ENCODE measurements around the gene RPTOR.

Gene RPTOR

DNA sequence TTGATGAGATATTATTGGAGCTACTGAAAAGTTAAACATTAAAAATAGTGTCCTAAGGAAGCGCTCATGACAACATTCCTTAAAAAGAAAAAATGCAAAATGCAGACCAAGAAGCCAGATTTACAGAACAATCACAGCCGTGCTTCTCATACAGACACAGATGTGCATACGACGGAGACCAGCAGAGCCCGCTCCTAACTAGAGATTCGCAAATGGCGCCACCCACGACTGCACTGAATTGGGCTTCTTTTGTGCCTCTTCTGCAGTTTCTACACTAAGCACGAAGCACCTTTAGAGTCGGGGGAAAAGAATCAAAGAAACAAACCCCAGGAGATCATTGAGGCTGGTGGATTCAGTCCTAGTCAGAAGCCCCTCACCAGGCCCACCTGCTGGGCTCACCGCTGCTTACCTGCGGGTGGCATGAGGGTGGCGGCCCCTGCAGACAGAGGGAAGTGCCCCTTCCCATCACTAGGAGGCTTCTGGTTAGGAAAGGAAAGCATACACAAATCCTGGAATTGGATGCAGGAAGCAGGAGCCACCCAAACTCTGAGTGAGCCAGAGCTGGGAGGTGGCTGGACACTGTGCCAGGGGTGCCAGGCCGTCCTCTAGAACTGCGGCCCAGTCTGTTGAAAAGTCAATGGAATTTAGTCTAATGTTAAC is 382.1 kb downstream of the RPTOR start:
- Histone ChIP-seq H3K27ac (ENCODE audit: low read depth, low read length) (no peak overlapping the region), H3K4me1 (ENCODE audit: control insufficient read depth, insufficient read depth, low read length) (no peaks in the 10 kb centered on the region), H3K27me3 (ENCODE audit: control insufficient read depth, insufficient read depth, low read length) (no peaks in the 10 kb centered on the region), H3K36me3 (ENCODE audit: control insufficient read depth, insufficient read depth, low read length) (peaks cover 3% of the 10 kb centered on the region), H3K4me3 (ENCODE audit: low read length) (no peak overlapping the region), H3K9ac (ENCODE audit: low read length) (no peak overlapping the region)

GRCh38 chr17:80927791-80928216 is 383.2 kb downstream of the RPTOR start:
- no peaks in the 10 kb centered on the region for H3K4me1 ChIP-seq (ENCODE audit: control insufficient read depth, insufficient read depth, low read length)
- H3K36me3 ChIP-seq (ENCODE audit: control insufficient read depth, insufficient read depth, low read length): peaks cover 3% of the 10 kb centered on the region
- no peak overlapping the region for H3K4me3 ChIP-seq (ENCODE audit: low read length)
- no peak overlapping the region for H3K27ac ChIP-seq (ENCODE audit: low read depth, low read length)
- H3K9ac ChIP-seq (ENCODE audit: low read length): no peak overlapping the region
- H3K27me3 ChIP-seq (ENCODE audit: control insufficient read depth, insufficient read depth, low read length): no peaks in the 10 kb centered on the region

DNA sequence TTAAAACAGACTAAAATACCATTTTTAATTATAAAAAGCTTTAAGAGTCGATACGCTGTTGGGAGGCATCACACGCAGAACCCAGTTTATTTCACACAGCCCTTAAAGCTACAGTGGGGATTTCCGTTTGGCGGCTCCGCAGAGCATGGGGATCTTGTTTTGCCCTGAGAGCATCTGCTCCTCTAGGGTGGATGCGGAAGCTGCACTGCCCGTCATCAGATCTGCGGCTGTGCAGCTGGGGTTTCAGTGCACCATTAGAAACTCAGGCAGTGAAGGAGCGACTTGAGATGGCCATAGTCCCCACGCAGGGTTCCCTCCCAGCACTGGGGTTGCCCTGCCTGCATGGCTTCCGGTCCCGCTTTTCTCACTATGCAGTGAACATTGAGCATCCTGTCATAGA is 384.8 kb downstream of the RPTOR start:
- no peaks in the 10 kb centered on the region for H3K36me3 ChIP-seq (ENCODE audit: control insufficient read depth, insufficient read depth, low read length)
- H3K4me3 ChIP-seq (ENCODE audit: low read length): no peak overlapping the region
- no peaks in the 10 kb centered on the region for H3K4me1 ChIP-seq (ENCODE audit: control insufficient read depth, insufficient read depth, low read length)
- no peaks in the 10 kb centered on the region for H3K27me3 ChIP-seq (ENCODE audit: control insufficient read depth, insufficient read depth, low read length)
- no peak overlapping the region for H3K27ac ChIP-seq (ENCODE audit: low read depth, low read length)
- no peak overlapping the region for H3K9ac ChIP-seq (ENCODE audit: low read length)

DNA sequence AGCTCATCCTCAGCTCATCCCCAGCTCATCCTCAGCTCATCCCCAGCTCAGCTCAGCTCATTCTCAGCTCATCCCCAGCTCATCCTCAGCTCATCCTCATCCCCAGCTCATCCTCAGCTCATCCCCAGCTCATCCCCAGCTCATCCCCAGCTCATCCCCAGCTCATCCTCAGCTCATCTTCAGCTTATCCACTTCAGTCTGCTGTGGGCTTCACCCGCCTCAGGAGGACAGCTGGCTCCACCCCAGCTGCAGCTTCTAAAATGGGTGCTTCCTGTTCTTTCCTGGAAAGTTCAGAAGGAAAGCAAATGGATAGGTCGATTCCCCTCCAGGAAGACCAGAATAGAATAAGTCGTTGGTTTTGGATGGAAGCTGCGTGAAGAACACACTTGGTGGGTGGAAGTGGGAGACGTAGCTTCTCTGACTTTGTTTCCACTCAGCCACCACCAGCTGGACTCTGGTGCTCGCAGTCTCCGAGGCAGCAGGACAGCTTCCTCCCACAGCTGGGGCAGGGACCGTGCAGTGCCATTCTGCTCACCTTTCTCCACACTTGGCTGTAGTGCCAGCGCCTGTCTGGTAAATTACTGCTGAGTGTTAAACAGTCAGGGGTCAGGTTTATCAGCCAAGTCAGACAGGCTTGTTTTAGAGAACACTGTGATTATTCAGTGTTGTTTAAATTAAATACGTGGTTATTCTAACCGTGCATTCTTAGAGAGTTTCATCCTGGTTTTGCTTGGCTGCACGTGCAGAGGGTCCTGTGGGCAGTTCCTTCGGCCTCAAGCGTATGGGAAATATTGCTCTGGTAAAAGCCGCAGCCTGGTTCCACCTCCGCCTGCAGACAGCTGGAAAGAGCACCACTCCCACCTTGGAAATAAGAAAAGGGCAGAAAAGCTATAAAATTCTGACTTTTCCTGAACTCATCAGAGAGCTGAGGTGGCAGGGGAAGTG is 386.0 kb downstream of the RPTOR start:
- Histone ChIP-seq H3K9ac (ENCODE audit: low read length) (no peak overlapping the region), H3K36me3 (ENCODE audit: control insufficient read depth, insufficient read depth, low read length) (no peaks in the 10 kb centered on the region), H3K4me3 (ENCODE audit: low read length) (no peak overlapping the region)

GRCh38 chr17:80931421-80932265 is 387.0 kb downstream of the RPTOR start:
- Histone ChIP-seq H3K4me3 (ENCODE audit: low read length) (no peak overlapping the region), H3K9ac (ENCODE audit: low read length) (no peak overlapping the region), H3K27me3 (ENCODE audit: control insufficient read depth, insufficient read depth, low read length) (no peaks in the 10 kb centered on the region), H3K27ac (ENCODE audit: low read depth, low read length) (no peak overlapping the region), H3K4me1 (ENCODE audit: control insufficient read depth, insufficient read depth, low read length) (no peaks in the 10 kb centered on the region), H3K36me3 (ENCODE audit: control insufficient read depth, insufficient read depth, low read length) (no peaks in the 10 kb centered on the region)

More for the DNA sequence above, 386.0 kb downstream of the RPTOR start:
- Histone ChIP-seq H3K27me3 (ENCODE audit: control insufficient read depth, insufficient read depth, low read length) (no peaks in the 10 kb centered on the region), H3K4me1 (ENCODE audit: control insufficient read depth, insufficient read depth, low read length) (no peaks in the 10 kb centered on the region), H3K27ac (ENCODE audit: low read depth, low read length) (no peak overlapping the region)

- no peaks in the 10 kb centered on the region for H3K27me3 ChIP-seq (ENCODE audit: control insufficient read depth, insufficient read depth, low read length)
- H3K27ac ChIP-seq (ENCODE audit: low read depth, low read length): no peak overlapping the region
- no peak overlapping the region for H3K9ac ChIP-seq (ENCODE audit: low read length)
- H3K36me3 ChIP-seq (ENCODE audit: control insufficient read depth, insufficient read depth, low read length): no peaks in the 10 kb centered on the region
- H3K4me3 ChIP-seq (ENCODE audit: low read length): no peak overlapping the region
- no peaks in the 10 kb centered on the region for H3K4me1 ChIP-seq (ENCODE audit: control insufficient read depth, insufficient read depth, low read length)
Measured at GRCh38 chr17:80935526-80935925, 390.9 kb downstream of the RPTOR start.

- no peaks in the 10 kb centered on the region for H3K36me3 ChIP-seq (ENCODE audit: control insufficient read depth, insufficient read depth, low read length)
- no peak overlapping the region for H3K9ac ChIP-seq (ENCODE audit: low read length)
- no peak overlapping the region for H3K4me3 ChIP-seq (ENCODE audit: low read length)
- no peaks in the 10 kb centered on the region for H3K4me1 ChIP-seq (ENCODE audit: control insufficient read depth, insufficient read depth, low read length)
- no peak overlapping the region for H3K27ac ChIP-seq (ENCODE audit: low read depth, low read length)
- H3K27me3 ChIP-seq (ENCODE audit: control insufficient read depth, insufficient read depth, low read length): no peaks in the 10 kb centered on the region
Measured at GRCh38 chr17:80936218-80936617, 391.6 kb downstream of the RPTOR start.

DNA sequence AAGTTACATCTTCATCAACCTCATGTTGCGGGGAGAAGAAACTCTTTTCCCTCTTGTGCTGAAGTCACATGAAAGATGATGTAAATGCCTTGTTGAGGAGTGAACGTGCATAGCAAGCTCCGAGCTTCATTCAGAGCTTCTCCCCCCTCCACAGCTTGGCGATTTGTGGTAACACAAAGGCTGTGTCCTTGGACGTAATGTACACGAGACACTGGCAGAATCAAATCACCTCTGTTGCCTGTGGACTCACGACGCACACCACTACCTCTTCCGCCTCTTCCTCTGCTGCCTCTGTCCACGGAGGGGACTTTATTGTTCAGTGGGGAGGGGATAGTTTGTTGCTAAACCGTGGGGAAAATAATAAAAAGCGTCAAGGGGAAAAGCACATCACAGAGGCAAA is 392.1 kb downstream of the RPTOR start:
- Histone ChIP-seq H3K4me3 (ENCODE audit: low read length) (no peak overlapping the region), H3K27me3 (ENCODE audit: control insufficient read depth, insufficient read depth, low read length) (no peaks in the 10 kb centered on the region), H3K9ac (ENCODE audit: low read length) (no peak overlapping the region), H3K27ac (ENCODE audit: low read depth, low read length) (no peak overlapping the region), H3K36me3 (ENCODE audit: control insufficient read depth, insufficient read depth, low read length) (no peaks in the 10 kb centered on the region), H3K4me1 (ENCODE audit: control insufficient read depth, insufficient read depth, low read length) (peaks cover 5% of the 10 kb centered on the region)

- Histone ChIP-seq H3K4me1 (ENCODE audit: control insufficient read depth, insufficient read depth, low read length) (peaks cover 13% of the 10 kb centered on the region), H3K36me3 (ENCODE audit: control insufficient read depth, insufficient read depth, low read length) (no peaks in the 10 kb centered on the region), H3K27me3 (ENCODE audit: control insufficient read depth, insufficient read depth, low read length) (no peaks in the 10 kb centered on the region), H3K9ac (ENCODE audit: low read length) (no peak overlapping the region), H3K4me3 (ENCODE audit: low read length) (no peak overlapping the region), H3K27ac (ENCODE audit: low read depth, low read length) (no peak overlapping the region)
Measured at GRCh38 chr17:80937462-80938381, 393.1 kb downstream of the RPTOR start.

GRCh38 chr17:80938556-80938955 is 393.9 kb downstream of the RPTOR start:
- Histone ChIP-seq H3K36me3 (ENCODE audit: control insufficient read depth, insufficient read depth, low read length) (no peaks in the 10 kb centered on the region), H3K4me3 (ENCODE audit: low read length) (no peak overlapping the region), H3K9ac (ENCODE audit: low read length) (no peak overlapping the region), H3K4me1 (ENCODE audit: control insufficient read depth, insufficient read depth, low read length) (peaks cover 22% of the 10 kb centered on the region), H3K27ac (ENCODE audit: low read depth, low read length) (no peak overlapping the region), H3K27me3 (ENCODE audit: control insufficient read depth, insufficient read depth, low read length) (no peaks in the 10 kb centered on the region)

All from rectal smooth muscle tissue (tissue), 1 donor.